Ecto neural progenitor cell (in vitro differentiated cells): ENCODE data around the gene WDR88.
"Not testable (repeated sequence)": the region's sequence is repeated elsewhere in the genome, so short reads cannot be mapped to it uniquely, and the experiment has no call there.

Experiments used
- DNase-seq: peaks from one replicate; pipeline ENCODE4 v3.0.0-alpha.2; 2018; ENCODE audit warnings: low spot score

The WDR88 gene

GRCh38 chr19:33211794-33212435 lies 80.0 kb downstream of the WDR88 start:
- DNase-seq = no peak

- no peak for DNase-seq
Measured at GRCh38 chr19:33212436-33213172, 80.7 kb downstream of the WDR88 start.

GRCh38 chr19:33214596-33214995 lies 82.7 kb downstream of the WDR88 start:
- peak; percentile 72 for DNase-seq

GRCh38 chr19:33215438-33216197 lies 83.7 kb downstream of the WDR88 start:
- DNase-seq = no peak

- DNase-seq = no peak
Measured at GRCh38 chr19:33216198-33216830, 84.4 kb downstream of the WDR88 start.

GRCh38 chr19:33217881-33218280 lies 86.0 kb downstream of the WDR88 start:
- DNase-seq = no peak

- DNase-seq = no peak
Measured at GRCh38 chr19:33219261-33219815, 87.4 kb downstream of the WDR88 start.

- DNase-seq = no peak
Measured at GRCh38 chr19:33220115-33220514, 88.2 kb downstream of the WDR88 start.

GRCh38 chr19:33220735-33221134 lies 88.8 kb downstream of the WDR88 start:
- DNase-seq = no peak

- no peak for DNase-seq
Measured at GRCh38 chr19:33221638-33222037, 89.7 kb downstream of the WDR88 start.

GRCh38 chr19:33222255-33222654 lies 90.3 kb downstream of the WDR88 start:
- not testable (repeated sequence) for DNase-seq

GRCh38 chr19:33224694-33225457 lies 93.0 kb downstream of the WDR88 start:
- no peak for DNase-seq
